Panc1 (cell line): ENCODE results near the gene PIK3AP1. TPM values are rescaled to one million over a fixed set of nuclear protein-coding genes. Genes with fewer than 3 reads are reported as not detected.

Source experiments
- ATAC-seq: fragments of 200-7000 bp; cut with Tn5 transposase; 2 replicates; pipeline ENCODE4 v1.9.1; 2020; ENCODE audit warnings: mild to moderate bottlenecking, moderate library complexity
- BruUV-seq: library from RNA; stranded (reverse); fragments of 400-500 nt; replicated peaks from 2 replicates; lab custom pipeline; 2021; lab: Mats Ljungman, UMichigan
- CTCF ChIA-PET: fragments of 300-600 bp; sonication (Branson Sonifier 250); formaldehyde crosslinking; loops from one replicate; lab custom pipeline; 2022; ENCODE audit warnings: antibody characterized with exemption; lab: Charles Lee
- POLR2A ChIA-PET: fragments of 300-600 bp; sonication (Branson Sonifier 250); formaldehyde crosslinking; loops from one replicate; lab custom pipeline; 2022; ENCODE audit warnings: antibody characterized with exemption; lab: Charles Lee
- DNase-seq: peaks from one replicate; pipeline ENCODE4 v3.0.0-alpha.2; 2010; ENCODE audit warnings: low read depth, low spot score
- H3K27ac ChIP-seq: 2 replicates; pipeline ENCODE4 v1.5.1; 2011; ENCODE audit warnings: mild to moderate bottlenecking, low read length, inconsistent platforms
- H3K27me3 ChIP-seq: fragments of 200-500 bp; sonication (Bioruptor generic); 2 replicates; pipeline ENCODE4 v1.6.0; 2014; ENCODE audit warnings: low read length, inconsistent platforms; ENCODE audit not compliant: control insufficient read depth, insufficient read depth
- H3K36me3 ChIP-seq: fragments of 200-500 bp; sonication (Bioruptor generic); 2 replicates; pipeline ENCODE4 v1.5.1; 2014; ENCODE audit warnings: inconsistent platforms, mild to moderate bottlenecking, low read length, moderate library complexity; ENCODE audit not compliant: control insufficient read depth, insufficient read depth
- H3K4me1 ChIP-seq: 2 replicates; pipeline ENCODE4 v1.5.1; 2011; ENCODE audit warnings: inconsistent platforms, mild to moderate bottlenecking, low read length, moderate library complexity; ENCODE audit not compliant: control insufficient read depth, insufficient read depth
- H3K4me3 ChIP-seq, 2 experiments: 2 replicates each; pipeline ENCODE4 v1.5.1; 2011 to 2012; ENCODE audit warnings: low read depth in 2 of 2, low read length in 2 of 2, mild to moderate bottlenecking in 2 of 2, inconsistent platforms in 1 of 2, moderate library complexity in 1 of 2
- H3K9me3 ChIP-seq: fragments of 200-500 bp; sonication (Bioruptor generic); 2 replicates; pipeline ENCODE4 v1.5.1; 2014; ENCODE audit warnings: low read depth, mild to moderate bottlenecking, inconsistent platforms, low read length, moderate library complexity; ENCODE audit not compliant: control insufficient read depth, insufficient read depth
- POLR2AphosphoS5 ChIP-seq: IDR thresholded peaks from 2 replicates; pipeline ENCODE4 v1.6.1; 2012; ENCODE audit warnings: mild to moderate bottlenecking, low read depth, low read length, moderate library complexity
- REST ChIP-seq, 2 experiments: IDR thresholded peaks; 2 replicates each; pipeline ENCODE4 v1.6.1; 2011 to 2012; ENCODE audit warnings: low read depth in 2 of 2, control low read depth in 1 of 2, low read length in 1 of 2, mild to moderate bottlenecking in 1 of 2, moderate library complexity in 1 of 2; ENCODE audit not compliant: insufficient read depth in 1 of 2
- SIN3A ChIP-seq: IDR thresholded peaks from 2 replicates; pipeline ENCODE4 v1.6.1; 2012; ENCODE audit warnings: low read depth, mild to moderate bottlenecking, low read length, moderate library complexity, borderline replicate concordance; ENCODE audit not compliant: insufficient read depth
- TCF7L2 ChIP-seq: IDR thresholded peaks from 2 replicates; pipeline ENCODE4 v1.6.1; 2011; ENCODE audit warnings: mild to moderate bottlenecking, low read depth, low read length, inconsistent platforms
- in situ Hi-C: cut with HindIII; loops from 2 replicates; pipeline ENCODE4 v1.10.0; 2016; ENCODE audit warnings: low sequenced_read_pairs, low pct_unique_long_range_greater_than_20kb
- intact Hi-C: fragments of 100-400 bp; cut with micrococcal nuclease; formaldehyde crosslinking; loops from one replicate; pipeline ENCODE4 v1.10.0; 2022; ENCODE audit not compliant: unreplicated experiment
- total RNA-seq: library from RNA; stranded (reverse); gene quantifications from one replicate; pipeline ENCODE4 v1.2.1, GENCODE V29; 2021; ENCODE audit not compliant: unreplicated experiment
- TF ChIP-seq, protein P1 (sequence below): fragments of 450-650 bp; IDR thresholded peaks from 2 replicates; pipeline ENCODE4 v1.5.1; 2017; ENCODE audit warnings: mild to moderate bottlenecking

The PIK3AP1 gene
- total RNA-seq, 1 experiment from 2014 or later, result 2.6 TPM

DNA sequence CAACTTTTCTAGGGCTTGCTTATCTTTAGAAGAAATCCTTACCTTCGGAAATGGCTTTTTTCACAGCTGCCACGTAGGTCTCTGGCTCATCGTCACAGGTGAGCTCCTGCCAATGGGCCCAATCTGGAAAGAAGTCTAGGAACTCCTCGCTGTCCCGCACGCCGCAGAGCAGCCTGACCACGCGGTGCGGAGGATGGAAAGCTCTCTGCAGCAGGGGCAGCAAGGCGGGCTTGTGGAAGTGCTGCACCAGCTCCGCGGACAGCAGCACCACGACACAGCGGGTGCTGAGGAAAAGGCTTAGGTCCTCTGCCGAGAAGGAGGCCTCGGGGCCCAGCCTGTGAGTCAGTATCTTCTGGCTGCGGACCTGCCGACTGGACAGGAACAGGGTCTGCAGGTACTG, 10.8 kb downstream of the PIK3AP1 start:
- Histone ChIP-seq H3K27ac (no peak overlapping the region), H3K27me3 (no peaks in the 10 kb centered on the region), H3K36me3 (no peaks in the 10 kb centered on the region), H3K4me1 (no peaks in the 10 kb centered on the region), H3K4me3 (no peak overlapping the region), H3K9me3 (no peaks in the 10 kb centered on the region)
- ChIA-PET POLR2A (no interaction called here), CTCF (no interaction called here)
- TF ChIP-seq SIN3A, result no peak
- no peak for TF ChIP-seq POLR2AphosphoS5
- TF ChIP-seq REST (IDR thresholded peaks at IDR 0.05; ENCODE audit: insufficient read depth in 1 of 2, low read depth in 2 of 2, low read length in 1 of 2), result no peak
- TF ChIP-seq, protein P1, sequence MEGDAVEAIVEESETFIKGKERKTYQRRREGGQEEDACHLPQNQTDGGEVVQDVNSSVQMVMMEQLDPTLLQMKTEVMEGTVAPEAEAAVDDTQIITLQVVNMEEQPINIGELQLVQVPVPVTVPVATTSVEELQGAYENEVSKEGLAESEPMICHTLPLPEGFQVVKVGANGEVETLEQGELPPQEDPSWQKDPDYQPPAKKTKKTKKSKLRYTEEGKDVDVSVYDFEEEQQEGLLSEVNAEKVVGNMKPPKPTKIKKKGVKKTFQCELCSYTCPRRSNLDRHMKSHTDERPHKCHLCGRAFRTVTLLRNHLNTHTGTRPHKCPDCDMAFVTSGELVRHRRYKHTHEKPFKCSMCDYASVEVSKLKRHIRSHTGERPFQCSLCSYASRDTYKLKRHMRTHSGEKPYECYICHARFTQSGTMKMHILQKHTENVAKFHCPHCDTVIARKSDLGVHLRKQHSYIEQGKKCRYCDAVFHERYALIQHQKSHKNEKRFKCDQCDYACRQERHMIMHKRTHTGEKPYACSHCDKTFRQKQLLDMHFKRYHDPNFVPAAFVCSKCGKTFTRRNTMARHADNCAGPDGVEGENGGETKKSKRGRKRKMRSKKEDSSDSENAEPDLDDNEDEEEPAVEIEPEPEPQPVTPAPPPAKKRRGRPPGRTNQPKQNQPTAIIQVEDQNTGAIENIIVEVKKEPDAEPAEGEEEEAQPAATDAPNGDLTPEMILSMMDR, result no peak
- TF ChIP-seq TCF7L2, result no peak
- in situ Hi-C loops (no loop called here), intact Hi-C loops (no loop called here)
- ATAC-seq, result no peak
- BruUV-seq, result no TSS peak
- DNase-seq, result no peak

- Histone ChIP-seq H3K4me1 (no peaks in the 10 kb centered on the region), H3K4me3 (no peak overlapping the region), H3K27ac (no peak overlapping the region), H3K27me3 (no peaks in the 10 kb centered on the region), H3K9me3 (no peaks in the 10 kb centered on the region), H3K36me3 (no peaks in the 10 kb centered on the region)
- ATAC-seq, result no peak
- intact Hi-C loops (no loop called here), in situ Hi-C loops (no loop called here)
- BruUV-seq, result no TSS peak
- CTCF ChIA-PET, result no interaction called here
- no peak for TF ChIP-seq REST (IDR thresholded peaks at IDR 0.05; ENCODE audit: insufficient read depth in 1 of 2, low read depth in 2 of 2, low read length in 1 of 2)
- no peak for TF ChIP-seq TCF7L2
- TF ChIP-seq SIN3A, result no peak
- TF ChIP-seq, protein P1, result no peak
- TF ChIP-seq POLR2AphosphoS5, result no peak
- DNase-seq, result no peak
- POLR2A ChIA-PET, result no interaction called here
Measured at GRCh38 chr10:96708996-96709395, 11.3 kb downstream of the PIK3AP1 start.
